Left colon (tissue), 2 donors: Measurements from ENCODE around the gene ELAVL1. TPM values are rescaled to one million over a fixed set of nuclear protein-coding genes. Genes with fewer than 3 reads are reported as not detected.

Experiments
- ATAC-seq: fragments of 200-7000 bp; cut with Tn5 transposase; one replicate; pipeline ENCODE4 v1.9.1; 2020; ENCODE audit warnings: mild to moderate bottlenecking, moderate library complexity
- DNase-seq, 2 donors: peaks; one replicate each; pipeline ENCODE4 v3.0.0-alpha.2; 2020
- intact Hi-C, 2 donors: fragments of 100-400 bp; cut with DNase I in 1 of 2; cut with micrococcal nuclease in 1 of 2; formaldehyde crosslinking; loops; one replicate each; pipeline versions ENCODE4 v1.11.2 to v1.14.0; 2022; cut with DNase I, micrococcal nuclease
- total RNA-seq, 2 donors: library from RNA; stranded (reverse); fragmentation: NEBNext Ultra II Directional; extraction: Animal tissue kit (Norgen Biotek cat#: 25700); gene quantifications; one replicate each; pipeline ENCODE4 v1.2.1, GENCODE V29; 2021
- donor health status: DM: no; HTN: no; CAD: no.
- donor health status: DM: yes; HTN: yes; CAD: no.

Gene ELAVL1
- total RNA-seq, 2 donors from 2014 or later, result 49.2 to 61.4 TPM

DNA sequence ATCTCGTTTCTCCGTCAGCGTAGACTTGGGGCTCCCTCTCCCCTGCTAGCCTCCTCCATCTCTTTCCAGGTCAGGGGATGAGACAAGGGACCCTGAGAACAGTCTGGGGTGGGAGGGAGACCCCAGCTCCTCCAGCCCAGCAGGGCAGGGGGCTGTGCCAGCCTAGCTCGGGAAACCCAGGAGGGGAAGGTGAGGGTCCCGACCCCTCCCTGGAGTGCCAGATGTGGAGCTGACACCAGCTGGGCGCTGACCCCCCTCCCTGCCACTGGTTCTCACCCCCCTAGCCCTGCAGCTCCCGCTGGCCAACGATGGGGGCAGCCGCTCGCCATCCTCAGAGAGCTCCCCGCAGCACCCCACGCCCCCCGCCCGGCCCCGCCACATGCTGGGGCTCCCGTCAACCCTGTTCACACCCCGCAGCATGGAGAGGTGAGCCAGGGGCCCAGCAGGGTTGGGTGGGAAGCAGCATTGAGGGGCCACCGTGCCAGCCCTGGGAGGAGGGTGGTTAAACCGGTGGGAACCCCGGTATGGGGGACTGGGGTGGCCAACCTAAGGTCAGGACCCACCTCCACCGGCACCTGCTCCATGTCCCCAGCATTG lies 95.9 kb downstream of the ELAVL1 start:
- DNase-seq, result no peak
- intact Hi-C loops, result no loop called here
- ATAC-seq, result no peak

DNA sequence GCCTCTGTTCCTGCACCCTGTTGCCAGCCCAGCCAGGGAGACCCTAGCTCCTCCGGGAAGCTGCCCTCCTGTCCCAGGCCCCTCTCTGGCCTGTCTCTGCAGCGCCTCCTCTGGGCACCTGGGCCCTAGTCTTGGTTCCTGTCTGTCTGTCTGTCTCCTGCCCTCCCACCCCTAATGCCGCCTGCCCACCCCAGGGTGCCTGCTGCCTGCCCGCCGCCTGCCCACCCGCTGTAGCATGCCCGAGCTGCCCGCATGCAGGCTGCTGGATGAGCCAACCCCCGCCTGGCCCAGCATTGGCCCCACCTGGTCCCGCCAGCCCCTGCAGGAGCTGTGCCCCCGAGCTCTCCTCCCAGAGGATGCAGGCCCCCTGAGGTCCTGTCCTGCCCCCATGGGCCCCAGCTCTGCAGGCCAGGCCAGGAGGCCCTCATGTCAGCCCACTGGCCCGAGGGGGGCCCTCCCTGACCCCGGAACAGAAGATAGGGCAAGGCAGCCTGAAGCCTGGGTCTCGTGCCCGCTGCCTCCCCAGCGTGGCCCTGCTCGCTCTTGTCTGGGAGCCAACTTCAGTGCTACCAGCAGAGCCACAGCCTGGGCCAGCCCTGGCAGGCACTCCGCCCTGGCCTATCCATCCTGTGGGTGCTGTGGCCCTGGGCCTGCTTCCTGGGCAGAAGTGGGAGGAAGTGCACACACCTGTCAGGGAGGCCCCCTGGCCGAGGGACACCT lies 96.5 kb downstream of the ELAVL1 start:
- DNase-seq, result no peak
- intact Hi-C loops, result no loop called here

More for the DNA sequence above, 96.5 kb downstream of the ELAVL1 start:
- no peak for ATAC-seq

Other genes with a start within 250 kb of the ELAVL1 start
- not detected for gene CLEC4M, start 242.4 kb downstream of the ELAVL1 start, total RNA-seq
- gene EVI5L, start 175.4 kb downstream of the ELAVL1 start, total RNA-seq, result 10 to 100 TPM; 10.5 to 13.1 TPM
- gene PRR36, start 131.3 kb downstream of the ELAVL1 start, total RNA-seq, result under 1 TPM; 0.22 to 0.46 TPM
- gene LRRC8E, start 117.1 kb downstream of the ELAVL1 start, total RNA-seq, result 1 to 10 TPM; 2.7 to 3.1 TPM
- gene MAP2K7, start 101.8 kb downstream of the ELAVL1 start, total RNA-seq, result 10 to 100 TPM; 27.0 to 29.2 TPM
- gene TGFBR3L, start 90.8 kb downstream of the ELAVL1 start, total RNA-seq, result under 1 TPM in 1 of 2 donors, not detected in 1; 0.53 TPM
- gene SNAPC2, start 85.3 kb downstream of the ELAVL1 start, total RNA-seq, result 10 to 100 TPM; 10.6 to 17.7 TPM
- 1 to 10 TPM in 1 of 2 donors, under 1 TPM in 1; 0.61 to 5.1 TPM for gene CTXN1, start 79.5 kb downstream of the ELAVL1 start, total RNA-seq
- gene TIMM44, start 62.0 kb downstream of the ELAVL1 start, total RNA-seq, result 10 to 100 TPM; 54.1 to 69.1 TPM
- gene CCL25, start 47.1 kb upstream of the ELAVL1 start, total RNA-seq, result not detected
- gene FBN3, start 144.0 kb upstream of the ELAVL1 start, total RNA-seq, result not detected
- gene CERS4, start 203.7 kb upstream of the ELAVL1 start, total RNA-seq, result 1 to 10 TPM; 3.8 to 7.3 TPM